Putamen (tissue), 1 donor: ENCODE data around the gene KNDC1.
"Not testable (repeated sequence)": the region's sequence is repeated elsewhere in the genome, so short reads cannot be mapped to it uniquely, and the experiment has no call there.

Source experiments
- DNase-seq: peaks from one replicate; pipeline ENCODE4 v3.0.0-alpha.2; 2016; ENCODE audit warnings: low spot score

Gene KNDC1

GRCh38 chr10:133224756-133225372 is 64.8 kb downstream of the KNDC1 start:
- peak; percentile 56 for DNase-seq

DNA sequence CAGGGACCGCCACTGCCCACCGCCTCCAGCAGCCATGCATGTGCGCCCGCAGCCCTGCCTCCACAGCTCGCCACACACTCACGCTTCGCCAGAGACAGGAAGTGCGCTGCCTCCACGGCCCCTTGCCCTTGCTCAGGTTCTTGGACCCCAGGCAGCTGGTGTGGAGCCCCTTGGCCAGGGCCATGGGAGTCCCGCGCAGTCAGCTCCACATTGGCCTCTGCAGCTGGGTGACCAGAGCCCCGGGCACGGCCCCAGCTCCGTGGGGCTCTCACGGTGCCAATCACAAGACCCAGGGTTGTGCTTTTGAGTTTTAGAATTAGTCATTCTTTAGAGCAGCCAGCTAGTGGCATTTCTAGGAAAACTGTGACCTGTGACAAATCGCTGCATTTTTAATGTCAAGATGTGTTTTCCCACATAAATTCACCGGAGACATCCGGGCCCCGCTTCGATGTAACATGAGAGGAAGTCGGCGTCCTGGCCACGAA is 65.7 kb downstream of the KNDC1 start:
- peak; percentile 4 for DNase-seq

DNA sequence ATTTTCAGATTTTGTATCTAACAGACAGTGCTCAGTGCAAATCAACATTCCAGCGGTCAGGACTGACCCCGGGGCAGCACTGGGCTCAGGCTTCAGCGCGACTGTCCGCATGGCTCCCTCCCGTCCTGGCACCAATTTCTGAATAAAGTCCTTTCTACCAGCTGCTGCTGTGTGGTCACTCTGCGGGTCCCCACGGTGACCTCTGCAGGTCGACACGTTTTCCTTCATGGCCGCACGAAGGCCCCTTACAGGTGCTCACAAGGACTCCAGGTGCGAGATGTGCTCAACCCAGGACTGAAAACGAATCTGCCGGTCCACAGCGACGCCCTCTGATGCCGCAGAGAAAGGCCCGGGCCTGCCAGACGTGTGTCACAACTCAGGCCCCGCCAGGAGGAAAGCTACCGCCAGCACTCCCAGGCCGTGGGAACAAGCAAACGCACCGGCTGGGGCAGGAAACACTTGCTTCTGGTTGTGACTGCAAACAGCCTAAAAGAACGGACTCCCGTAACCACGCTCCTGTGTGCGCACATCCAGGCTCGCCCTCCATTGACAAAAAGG is 66.3 kb downstream of the KNDC1 start:
- no peak for DNase-seq

- DNase-seq: no peak
Measured at GRCh38 chr10:133227256-133227655, 67.2 kb downstream of the KNDC1 start.

- no peak for DNase-seq
Measured at GRCh38 chr10:133229265-133230043, 69.4 kb downstream of the KNDC1 start.

DNA sequence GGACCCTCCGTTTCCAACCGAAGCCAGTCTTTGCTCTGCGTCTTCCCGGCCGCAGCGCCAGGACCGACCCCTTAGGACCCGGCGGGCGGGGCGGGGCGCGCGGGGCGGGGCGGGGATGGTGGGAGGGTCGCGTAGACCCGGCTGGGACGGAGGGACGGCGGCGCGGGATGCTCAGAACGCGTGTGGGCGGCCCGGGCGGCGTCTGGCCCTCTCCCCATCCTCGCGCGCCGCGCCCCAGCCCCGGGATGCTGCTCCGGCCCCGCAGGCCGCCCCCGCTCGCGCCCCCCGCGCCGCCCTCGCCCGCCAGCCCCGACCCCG is 70.0 kb downstream of the KNDC1 start, which contains the start of gene UTF1:
UTF1 (plus strand) TSS at position 174 of the 318 bp plus-strand sequence; CDS start at position 246, 72 bp downstream.
- DNase-seq: no peak

GRCh38 chr10:133230387-133231195 is 70.6 kb downstream of the KNDC1 start:
- no peak for DNase-seq

GRCh38 chr10:133231244-133231945 is 71.4 kb downstream of the KNDC1 start:
- DNase-seq: no peak

DNA sequence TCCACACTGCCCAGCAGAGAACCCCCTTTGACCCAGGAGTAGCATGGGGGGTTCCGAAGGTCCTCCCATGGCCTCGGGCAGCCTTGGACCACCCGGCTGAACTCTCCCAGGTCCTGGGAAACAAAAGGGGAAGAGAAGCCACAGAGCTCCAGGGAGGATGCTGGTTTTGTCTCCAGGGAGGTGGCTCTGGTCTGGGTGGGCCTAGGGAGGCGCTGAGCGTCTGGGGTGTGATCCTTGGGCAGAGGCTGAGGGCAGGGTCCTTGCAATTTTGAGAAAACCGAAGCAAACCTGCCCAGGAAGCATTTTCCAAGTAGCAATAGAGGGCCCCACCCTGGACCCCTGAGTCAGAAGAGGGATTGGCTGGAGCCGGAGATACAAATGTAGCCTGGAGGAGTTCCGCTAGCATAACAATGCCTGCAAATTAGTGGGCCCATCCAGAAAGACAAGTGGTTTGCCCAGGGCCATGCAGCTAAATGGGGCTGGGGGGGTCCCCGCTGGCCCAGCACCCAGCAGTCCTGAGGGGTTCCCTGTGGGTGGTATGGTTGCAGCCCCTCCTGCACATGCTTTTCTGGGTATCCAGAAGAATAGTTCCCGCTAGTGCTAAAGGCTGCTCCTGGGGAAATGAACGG is 72.0 kb downstream of the KNDC1 start:
- DNase-seq: no peak

DNA sequence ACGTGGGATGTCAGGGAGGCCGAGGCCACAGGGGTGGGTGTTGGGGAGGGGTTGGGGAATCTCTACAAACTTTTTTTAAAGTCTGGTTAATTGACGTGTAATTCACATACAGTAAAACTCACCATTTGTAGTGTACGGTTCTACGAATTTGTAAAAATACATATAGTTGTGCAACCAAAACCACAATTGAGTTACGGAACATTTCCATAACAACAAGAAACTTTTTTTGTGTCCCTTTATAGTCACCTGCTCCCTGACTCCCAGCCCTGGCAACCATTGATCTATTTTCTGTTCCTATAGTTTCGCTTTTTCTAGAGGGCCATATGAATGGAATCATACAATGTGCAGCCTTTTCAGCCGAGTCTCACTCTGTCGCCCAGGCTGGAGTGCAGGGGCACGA is 74.8 kb downstream of the KNDC1 start:
- DNase-seq: not testable (repeated sequence)

DNA sequence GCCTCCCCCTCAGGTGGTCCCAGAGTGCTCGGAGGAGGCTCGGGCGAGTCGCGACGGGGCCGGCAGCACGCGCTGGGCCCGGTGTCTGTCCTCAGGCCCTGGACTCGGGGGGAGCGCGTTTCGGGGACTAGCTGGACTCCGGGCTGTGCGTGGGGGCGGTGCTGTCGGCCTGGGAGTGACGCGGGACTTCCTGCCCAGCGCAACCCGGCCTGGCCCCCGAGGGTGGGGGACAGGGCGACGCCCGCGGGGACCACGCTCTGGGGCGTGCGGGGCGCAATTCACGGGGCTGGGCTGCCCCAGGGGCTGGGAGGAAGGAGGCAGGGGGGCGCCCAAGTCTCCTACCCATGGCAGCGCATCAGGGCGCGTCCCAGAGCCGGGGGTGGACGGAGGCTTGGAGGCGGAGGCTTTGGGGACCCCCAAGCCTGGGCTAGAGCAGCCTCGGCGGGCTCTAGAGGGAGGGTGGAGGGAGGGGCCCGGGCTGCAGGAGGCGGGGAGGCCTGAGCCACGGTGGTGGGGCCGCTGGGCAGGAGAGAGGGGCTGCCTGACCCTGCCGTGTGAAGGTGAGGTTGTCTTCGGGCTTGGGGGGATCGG is 75.3 kb downstream of the KNDC1 start:
- no peak for DNase-seq

DNA sequence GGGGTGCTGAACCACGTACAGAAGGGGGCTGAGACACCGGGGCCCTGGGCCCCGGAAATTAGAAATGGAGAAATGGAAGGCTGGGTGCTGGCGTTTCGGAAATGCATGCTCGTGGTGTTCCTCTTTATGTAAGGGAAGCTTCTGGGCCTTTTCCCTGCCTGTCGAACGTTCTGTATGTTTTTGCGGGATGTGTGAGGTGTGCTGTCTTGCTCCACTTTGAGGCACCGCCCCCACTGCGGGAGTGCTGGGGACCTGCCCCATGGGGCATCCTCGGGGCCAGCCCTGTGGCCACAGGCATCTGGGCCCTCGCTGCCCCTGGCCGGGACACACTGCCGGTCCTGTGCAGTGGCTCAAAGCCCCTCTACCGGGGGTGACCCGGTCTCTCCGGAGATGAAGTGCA is 75.9 kb downstream of the KNDC1 start:
- no peak for DNase-seq

GRCh38 chr10:133236401-133237240 is 76.6 kb downstream of the KNDC1 start:
- no peak for DNase-seq

DNA sequence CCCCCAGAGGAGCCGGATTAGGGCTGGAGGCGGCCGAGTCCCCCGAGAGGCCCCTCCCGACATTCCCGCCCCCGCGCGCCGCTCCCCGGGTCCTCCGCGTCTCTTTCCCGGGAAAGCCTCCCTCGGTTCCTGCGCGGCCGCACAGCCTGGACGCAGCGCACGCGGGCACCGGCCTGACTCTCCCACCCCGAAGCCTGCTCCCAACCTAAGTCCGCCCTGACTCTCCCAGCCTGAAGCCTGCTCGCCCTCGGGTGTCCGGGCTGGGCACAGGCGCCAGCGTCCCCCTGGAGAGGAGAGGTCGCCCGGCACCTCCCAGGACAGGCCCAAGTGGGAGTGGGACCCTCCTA is 77.2 kb downstream of the KNDC1 start:
- no peak for DNase-seq

DNA sequence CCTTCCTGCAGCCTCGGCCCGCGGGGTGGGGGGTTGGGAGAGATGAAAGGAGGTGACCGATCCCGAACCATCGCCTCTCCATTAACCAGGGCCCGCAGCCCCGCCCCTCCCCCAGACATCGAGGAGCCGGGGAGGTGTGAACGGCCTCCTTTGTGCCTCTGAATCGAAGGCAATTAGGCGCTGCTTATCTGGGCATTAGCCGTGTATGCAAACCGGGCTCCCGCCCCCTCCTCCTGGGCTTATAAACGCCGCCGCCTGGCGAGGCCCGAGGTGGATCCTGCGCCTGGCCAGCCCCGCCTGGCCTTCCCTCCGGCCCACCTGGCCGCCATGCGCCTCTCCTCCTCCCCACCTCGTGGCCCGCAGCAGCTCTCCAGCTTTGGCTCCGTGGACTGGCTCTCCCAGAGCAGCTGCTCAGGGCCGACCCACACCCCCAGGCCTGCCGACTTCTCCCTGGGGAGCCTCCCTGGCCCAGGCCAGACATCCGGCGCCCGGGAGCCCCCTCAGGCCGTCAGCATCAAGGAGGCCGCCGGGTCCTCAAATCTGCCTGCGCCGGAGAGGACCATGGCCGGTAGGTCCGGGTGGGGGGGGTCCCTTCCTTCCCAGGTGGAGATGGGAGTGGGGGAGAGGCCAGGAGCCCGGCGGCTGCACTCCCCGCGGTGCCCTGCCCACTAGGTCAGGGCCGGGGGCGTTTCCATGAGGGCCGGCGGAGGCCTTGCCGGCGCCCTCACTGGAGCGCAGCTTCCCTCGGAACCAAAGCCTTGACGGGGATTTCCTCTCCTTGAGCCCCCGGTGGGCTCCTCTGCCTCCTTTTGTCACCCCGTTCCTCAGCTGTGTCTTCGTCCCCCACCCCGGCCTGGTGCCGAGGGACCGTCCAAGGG is 77.8 kb downstream of the KNDC1 start, which contains the start of gene VENTX:
VENTX (plus strand) TSS at position 268 of the 878 bp plus-strand sequence; CDS start at position 328, 60 bp downstream.
- no peak for DNase-seq

DNA sequence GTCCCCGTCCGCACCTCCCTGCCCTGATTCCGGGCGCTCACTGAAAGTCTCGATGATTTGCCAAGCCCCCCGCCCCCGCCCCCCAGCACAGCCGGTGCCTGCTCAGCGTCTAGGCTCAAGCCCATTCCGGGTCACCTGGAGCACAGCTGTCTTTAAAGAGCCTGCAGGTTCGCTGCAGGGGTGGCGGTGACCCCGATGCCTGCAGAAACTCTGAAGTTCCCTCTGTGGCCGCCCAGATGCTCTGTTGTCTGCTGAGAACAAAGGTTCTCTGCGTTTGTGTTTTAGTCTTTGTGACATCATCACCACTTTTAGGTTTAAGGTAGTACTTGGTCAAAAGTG is 78.4 kb downstream of the KNDC1 start:
- DNase-seq: no peak

GRCh38 chr10:133239990-133240389 is 80.0 kb downstream of the KNDC1 start:
- DNase-seq: no peak

DNA sequence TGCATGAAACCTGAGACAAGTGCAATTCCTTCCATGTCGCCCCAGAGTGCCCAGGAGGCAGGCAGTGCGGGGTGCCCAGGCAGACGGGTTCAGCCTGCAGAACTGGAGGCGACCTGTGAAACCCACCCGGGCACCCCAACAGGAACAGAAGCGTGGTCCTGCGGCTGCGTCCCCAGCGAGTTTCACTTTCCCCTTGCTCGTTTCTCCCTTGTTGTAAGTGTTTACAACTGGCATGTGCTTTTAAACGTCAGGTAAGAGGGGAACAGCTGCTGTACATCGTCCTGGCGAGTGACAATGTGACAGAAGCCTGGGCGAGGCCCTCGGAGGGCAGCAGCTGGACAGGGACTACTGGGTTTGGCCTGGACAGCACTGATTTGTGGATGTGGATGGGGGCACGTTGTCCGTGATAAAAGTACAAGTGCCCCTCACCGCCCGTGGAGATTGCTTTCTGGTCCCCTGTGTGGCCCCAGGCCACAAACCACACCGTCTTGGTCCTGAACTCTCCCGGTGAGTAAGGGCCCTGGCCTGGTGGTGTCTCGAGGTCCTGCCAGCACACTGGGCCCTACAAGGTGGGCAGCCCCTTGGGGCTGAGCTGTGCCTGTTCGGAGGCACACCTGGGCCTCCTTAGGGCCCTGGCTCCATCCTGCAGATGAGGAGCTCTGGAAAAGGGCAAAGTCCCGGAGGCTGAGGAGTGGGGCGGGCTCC is 81.6 kb downstream of the KNDC1 start:
- no peak for DNase-seq
